A549 (cell line): ENCODE results near the gene PPA1.
"Not testable (repeated sequence)": the region's sequence is repeated elsewhere in the genome, so short reads cannot be mapped to it uniquely, and the experiment has no call there.

Experiments used
- CBX8 ChIP-seq: fragments of 200-600 bp; sonication (generic); IDR thresholded peaks from 2 replicates; pipeline ENCODE4 v1.6.1; 2016
- CEBPB ChIP-seq, 2 experiments: fragments of >200 bp in 1 of 2; sonication (Bioruptor Twin) in 1 of 2; formaldehyde crosslinking in 1 of 2; IDR thresholded peaks; 2 replicates each; pipeline ENCODE4 v1.6.1; 2012 to 2016
- CTCF ChIP-seq: fragments of >200 bp; sonication (Bioruptor Twin); formaldehyde crosslinking; IDR thresholded peaks from 3 replicates; pipeline ENCODE4 v1.5.1; 2016
- EHF ChIP-seq: fragments of 250-450 bp; sonication (Bioruptor Pico); IDR thresholded peaks from 2 replicates; pipeline ENCODE4 v1.5.0; 2020; ENCODE audit warnings: mild to moderate bottlenecking
- ELK1 ChIP-seq: fragments of 150-350 bp; IDR thresholded peaks from 2 replicates; pipeline ENCODE4 v1.6.1; 2014; ENCODE audit warnings: low read depth, mild to moderate bottlenecking, low read length
- EP300 ChIP-seq, 2 experiments: fragments of >200 bp; sonication (Bioruptor Twin); formaldehyde crosslinking; IDR thresholded peaks; 2 replicates in 1 of 2; 3 replicates in 1 of 2; pipeline ENCODE4 v1.6.1; 2016 to 2017
- GATA3 ChIP-seq: IDR thresholded peaks from 2 replicates; pipeline ENCODE4 v1.6.1; 2012; ENCODE audit warnings: borderline replicate concordance
- RCOR1 ChIP-seq: fragments of 150-350 bp; IDR thresholded peaks from 2 replicates; pipeline ENCODE4 v1.6.1; 2014; ENCODE audit warnings: antibody characterized with exemption, low read length, low read depth

- TF ChIP-seq ELK1; GATA3; EP300 (IDR thresholded peaks at IDR 0.05); CTCF; EHF; RCOR1; CBX8: not testable (repeated sequence)
- 0 out of 4 replicates have a peak, but pooled peaks of 1 of the 2 experiments have one; percentile 21 for TF ChIP-seq CEBPB (IDR thresholded peaks at IDR 0.05)
Measured at GRCh38 chr10:70222811-70223447, 10.3 kb downstream of the PPA1 start.
